Measurements from ENCODE around the gene AQP12B. TPM values are rescaled to one million over a fixed set of nuclear protein-coding genes. Genes with fewer than 3 reads are reported as not detected.
"Not testable (repeated sequence)": the region's sequence is repeated elsewhere in the genome, so short reads cannot be mapped to it uniquely, and the experiment has no call there.

The AQP12B gene, protein sequence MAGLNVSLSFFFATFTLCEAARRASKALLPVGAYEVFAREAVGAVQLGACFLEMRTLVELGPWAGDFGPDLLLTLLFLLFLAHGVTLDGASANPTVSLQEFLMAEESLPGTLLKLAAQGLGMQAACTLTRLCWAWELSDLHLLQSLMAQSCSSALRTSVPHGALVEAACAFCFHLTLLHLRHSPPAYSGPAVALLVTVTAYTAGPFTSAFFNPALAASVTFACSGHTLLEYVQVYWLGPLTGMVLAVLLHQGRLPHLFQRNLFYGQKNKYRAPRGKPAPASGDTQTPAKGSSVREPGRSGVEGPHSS
- not detected for total RNA-seq
- long read RNA-seq, result 0 reads

DNA sequence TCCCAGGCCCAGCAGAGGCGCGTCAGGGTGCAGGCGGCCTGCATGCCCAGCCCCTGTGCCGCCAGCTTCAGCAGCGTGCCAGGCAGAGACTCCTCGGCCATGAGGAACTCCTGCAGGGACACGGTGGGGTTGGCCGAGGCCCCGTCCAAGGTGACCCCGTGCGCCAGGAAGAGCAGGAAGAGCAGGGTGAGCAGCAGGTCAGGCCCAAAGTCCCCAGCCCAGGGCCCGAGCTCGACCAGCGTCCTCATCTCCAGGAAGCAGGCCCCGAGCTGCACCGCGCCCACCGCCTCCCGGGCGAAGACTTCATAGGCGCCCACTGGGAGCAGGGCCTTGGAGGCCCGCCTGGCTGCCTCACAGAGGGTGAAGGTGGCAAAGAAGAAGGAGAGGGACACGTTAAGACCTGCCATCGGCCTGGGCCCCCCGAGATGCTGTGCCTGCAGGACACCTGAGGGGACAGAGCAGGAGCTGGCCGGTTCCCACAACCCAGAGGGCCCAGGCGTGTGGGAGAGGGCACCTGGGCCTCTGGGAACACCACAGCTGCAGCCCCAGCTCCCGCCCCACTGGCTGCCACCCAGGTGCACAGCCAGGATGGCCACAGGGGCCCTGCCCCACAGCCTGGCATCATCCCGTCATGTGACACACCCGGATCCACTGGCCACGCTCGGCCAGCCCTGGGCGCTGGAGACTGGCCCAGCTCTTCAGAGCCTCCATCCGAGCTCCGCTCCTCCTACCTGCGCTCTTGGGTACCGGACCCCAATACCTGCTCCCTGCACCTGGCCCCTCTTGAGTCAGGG, at the start of gene AQP12B:
TSS of gene AQP12B (minus strand) at position 455 of the 794 bp plus-strand sequence. CDS start at position 407, 48 bp downstream.
- DNase-seq, result not testable (repeated sequence)

DNA sequence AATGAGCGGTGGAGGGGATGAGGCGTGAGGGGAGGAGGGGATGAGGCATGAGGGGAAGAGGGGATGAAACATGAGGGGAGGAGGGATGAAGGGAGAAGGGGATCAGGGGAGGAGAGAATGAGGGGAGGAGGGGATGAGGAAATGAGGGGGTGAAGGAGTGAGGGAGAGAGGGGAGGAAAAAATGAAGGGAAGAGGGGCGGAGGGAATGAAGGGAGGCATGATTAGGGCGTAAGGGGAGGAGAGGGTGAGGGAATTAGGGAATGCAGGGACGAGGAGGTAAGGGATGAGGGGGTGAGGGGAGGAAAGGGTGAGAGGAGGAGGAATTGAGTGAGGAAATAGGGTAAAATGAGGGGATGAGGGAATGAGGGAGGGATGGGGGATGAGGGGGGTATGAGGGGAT, 49.5 kb upstream of the AQP12B start:
- Histone ChIP-seq H3K27me3 (ENCODE audit: low read depth) (peaks cover 65% of the 10 kb centered on the region), H3K4me3 (no peak overlapping the region), H3K27ac (replicated peaks) (no peak overlapping the region), H3K4me1 (no peaks in the 10 kb centered on the region), H3K36me3 (no peaks in the 10 kb centered on the region), H3K9me3 (replicated peaks) (no peaks in the 10 kb centered on the region)
- DNase-seq, result no peak
- intact Hi-C loops (cut with micrococcal nuclease), result no loop called here
- TF ChIP-seq, protein P1, sequence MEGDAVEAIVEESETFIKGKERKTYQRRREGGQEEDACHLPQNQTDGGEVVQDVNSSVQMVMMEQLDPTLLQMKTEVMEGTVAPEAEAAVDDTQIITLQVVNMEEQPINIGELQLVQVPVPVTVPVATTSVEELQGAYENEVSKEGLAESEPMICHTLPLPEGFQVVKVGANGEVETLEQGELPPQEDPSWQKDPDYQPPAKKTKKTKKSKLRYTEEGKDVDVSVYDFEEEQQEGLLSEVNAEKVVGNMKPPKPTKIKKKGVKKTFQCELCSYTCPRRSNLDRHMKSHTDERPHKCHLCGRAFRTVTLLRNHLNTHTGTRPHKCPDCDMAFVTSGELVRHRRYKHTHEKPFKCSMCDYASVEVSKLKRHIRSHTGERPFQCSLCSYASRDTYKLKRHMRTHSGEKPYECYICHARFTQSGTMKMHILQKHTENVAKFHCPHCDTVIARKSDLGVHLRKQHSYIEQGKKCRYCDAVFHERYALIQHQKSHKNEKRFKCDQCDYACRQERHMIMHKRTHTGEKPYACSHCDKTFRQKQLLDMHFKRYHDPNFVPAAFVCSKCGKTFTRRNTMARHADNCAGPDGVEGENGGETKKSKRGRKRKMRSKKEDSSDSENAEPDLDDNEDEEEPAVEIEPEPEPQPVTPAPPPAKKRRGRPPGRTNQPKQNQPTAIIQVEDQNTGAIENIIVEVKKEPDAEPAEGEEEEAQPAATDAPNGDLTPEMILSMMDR (IDR thresholded peaks at IDR 0.05; ENCODE audit: borderline replicate concordance), result no peak

More for the DNA sequence above, at the start of gene AQP12B:
- H3K36me3 ChIP-seq; H3K4me3 ChIP-seq; H3K27ac ChIP-seq (replicated peaks); intact Hi-C loops (cut with micrococcal nuclease); H3K27me3 ChIP-seq (ENCODE audit: low read depth); H3K4me1 ChIP-seq; H3K9me3 ChIP-seq (replicated peaks): not testable (repeated sequence)

DNA sequence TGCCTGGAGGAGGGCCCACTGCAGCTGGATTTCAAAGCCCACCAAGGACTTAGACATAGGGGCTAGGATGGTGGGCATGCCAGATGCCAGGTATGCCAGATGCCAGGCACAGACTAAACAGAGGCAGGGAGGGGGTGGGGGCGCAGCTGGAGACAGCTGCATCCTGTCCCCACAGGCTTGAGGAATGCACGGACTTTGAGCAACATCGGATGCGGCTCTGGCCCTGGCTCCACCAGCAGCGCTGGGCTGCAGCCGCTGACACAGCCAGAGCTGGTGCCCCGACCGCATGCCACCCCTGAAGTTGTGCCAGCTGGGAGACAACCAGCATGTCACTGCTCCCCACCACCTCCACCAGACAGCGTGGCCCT, 48.5 kb upstream of the AQP12B start:
- DNase-seq, result no peak
- Histone ChIP-seq H3K4me3 (no peak overlapping the region), H3K9me3 (replicated peaks) (no peaks in the 10 kb centered on the region), H3K27ac (replicated peaks) (no peak overlapping the region), H3K4me1 (no peaks in the 10 kb centered on the region), H3K27me3 (ENCODE audit: low read depth) (peaks cover 60% of the 10 kb centered on the region), H3K36me3 (no peaks in the 10 kb centered on the region)
- intact Hi-C loops (cut with micrococcal nuclease), result no loop called here
- TF ChIP-seq, protein P1 (IDR thresholded peaks at IDR 0.05; ENCODE audit: borderline replicate concordance), result no peak

DNA sequence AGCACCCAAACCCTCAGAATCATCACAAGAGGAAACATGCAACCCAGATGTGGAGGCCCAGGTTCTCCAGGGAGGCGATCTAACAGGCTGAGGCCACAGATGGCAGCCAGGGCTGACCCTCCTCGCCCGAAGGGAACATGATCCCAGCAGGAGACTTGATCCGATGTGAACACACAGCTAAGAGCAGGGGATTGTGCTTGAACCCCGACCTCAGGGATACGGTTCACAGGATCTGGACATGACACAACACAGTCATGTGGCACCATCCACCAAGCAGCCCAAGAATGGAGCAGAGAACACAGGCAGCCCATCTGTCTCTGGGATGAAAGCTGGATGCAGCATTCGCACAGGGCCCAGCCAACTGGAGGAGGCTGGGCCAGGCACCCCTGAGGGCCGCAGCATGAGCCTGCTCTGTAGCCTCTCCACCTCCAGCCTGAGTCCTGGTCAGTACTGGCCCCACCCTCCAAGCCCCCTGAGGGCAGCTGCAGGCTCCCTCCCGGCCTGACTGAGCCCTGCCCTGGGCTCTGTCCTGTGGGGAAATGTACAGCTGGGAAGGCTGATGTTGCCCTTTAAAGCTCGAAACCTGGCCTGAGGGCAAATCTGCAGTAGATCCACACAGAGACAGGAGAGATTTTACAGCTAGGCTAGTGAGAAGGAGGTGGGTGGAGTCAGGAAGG, 48.0 kb upstream of the AQP12B start:
- intact Hi-C loops (cut with micrococcal nuclease), result no loop called here
- no peak for DNase-seq
- Histone ChIP-seq H3K9me3 (replicated peaks) (no peaks in the 10 kb centered on the region), H3K4me3 (no peak overlapping the region), H3K4me1 (no peaks in the 10 kb centered on the region), H3K36me3 (no peaks in the 10 kb centered on the region), H3K27me3 (ENCODE audit: low read depth) (peaks cover 57% of the 10 kb centered on the region), H3K27ac (replicated peaks) (no peak overlapping the region)
- TF ChIP-seq, protein P1 (IDR thresholded peaks at IDR 0.05; ENCODE audit: borderline replicate concordance), result no peak

DNA sequence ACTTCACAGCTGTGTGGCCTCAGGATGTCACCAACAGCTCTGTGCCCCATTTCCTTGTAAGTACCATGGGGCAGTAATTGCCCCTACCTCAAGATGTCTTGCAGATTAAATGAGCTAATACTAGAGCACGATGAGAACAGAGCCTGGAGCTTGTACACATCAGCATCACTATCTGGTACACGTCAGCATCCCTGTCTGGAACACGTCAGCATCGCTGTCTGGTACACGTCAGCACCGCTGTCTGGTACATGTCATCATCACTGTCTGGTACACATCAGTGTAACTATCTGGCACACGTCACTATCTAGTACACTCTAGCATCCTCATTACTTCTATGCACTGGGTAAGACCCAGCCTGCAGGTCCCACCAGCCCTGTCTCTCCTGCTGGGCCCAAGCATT, 46.1 kb upstream of the AQP12B start:
- peaks cover 56% of the 10 kb centered on the region for H3K27me3 ChIP-seq (ENCODE audit: low read depth)
- intact Hi-C loops (cut with micrococcal nuclease), result no loop called here
- H3K4me3 ChIP-seq, result no peak overlapping the region
- H3K27ac ChIP-seq (replicated peaks), result no peak overlapping the region
- no peaks in the 10 kb centered on the region for H3K9me3 ChIP-seq (replicated peaks)
- H3K4me1 ChIP-seq, result no peaks in the 10 kb centered on the region
- DNase-seq, result no peak
- H3K36me3 ChIP-seq, result no peaks in the 10 kb centered on the region
- TF ChIP-seq, protein P1 (IDR thresholded peaks at IDR 0.05; ENCODE audit: borderline replicate concordance), result no peak

Measured in left ventricle myocardium inferior (tissue), 1 donor.